GM19372 (cell line): Measurements from ENCODE around the gene TPCN1.

Experiments
- ATAC-seq: cut with Tn5 transposase; IDR thresholded peaks from one replicate; pipeline ENCODE4 v1.9.1; 2021; ENCODE audit warnings: mild to moderate bottlenecking, low read depth, moderate library complexity; ENCODE audit not compliant: unreplicated experiment

Gene TPCN1

DNA sequence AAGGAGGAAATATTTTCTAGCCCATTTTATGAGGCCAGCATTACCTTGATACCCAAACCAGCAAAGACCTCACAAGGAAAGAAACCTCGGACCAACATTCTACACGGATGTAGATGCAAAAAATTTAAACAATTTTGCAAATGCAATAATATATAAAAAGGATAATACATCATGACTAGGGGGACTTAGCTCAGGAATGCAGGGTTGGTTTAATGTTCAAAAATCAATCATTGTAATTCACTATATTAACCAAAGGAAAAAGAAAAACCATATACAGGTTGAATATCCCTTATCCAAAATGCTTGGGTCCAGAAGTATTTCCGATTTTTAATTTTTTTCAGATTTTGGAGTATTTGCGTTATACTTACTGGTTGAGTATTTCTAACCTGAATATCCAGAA is 33.0 kb downstream of the TPCN1 start:
- ATAC-seq = no peak

DNA sequence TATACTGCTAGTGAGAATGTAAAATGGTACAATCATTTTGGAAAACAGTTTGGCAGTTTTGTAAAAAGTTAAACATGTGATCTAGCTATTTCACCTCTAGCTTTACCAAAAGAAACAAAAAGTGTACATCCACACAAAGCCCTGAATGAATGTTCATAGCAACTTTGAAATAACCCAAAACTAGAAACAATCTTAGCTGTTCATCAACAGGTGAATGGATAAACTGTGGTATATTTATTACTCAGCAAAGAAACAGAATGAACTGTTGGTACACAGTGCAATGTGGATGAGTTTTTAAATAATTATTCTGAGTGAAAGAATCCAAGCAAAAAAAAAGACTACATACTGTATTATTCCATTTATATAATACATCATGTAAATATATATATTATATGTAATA is 36.3 kb downstream of the TPCN1 start:
- no peak for ATAC-seq

- no peak for ATAC-seq
Observed at GRCh38 chr12:113260127-113260526, 38.9 kb downstream of the TPCN1 start.

DNA sequence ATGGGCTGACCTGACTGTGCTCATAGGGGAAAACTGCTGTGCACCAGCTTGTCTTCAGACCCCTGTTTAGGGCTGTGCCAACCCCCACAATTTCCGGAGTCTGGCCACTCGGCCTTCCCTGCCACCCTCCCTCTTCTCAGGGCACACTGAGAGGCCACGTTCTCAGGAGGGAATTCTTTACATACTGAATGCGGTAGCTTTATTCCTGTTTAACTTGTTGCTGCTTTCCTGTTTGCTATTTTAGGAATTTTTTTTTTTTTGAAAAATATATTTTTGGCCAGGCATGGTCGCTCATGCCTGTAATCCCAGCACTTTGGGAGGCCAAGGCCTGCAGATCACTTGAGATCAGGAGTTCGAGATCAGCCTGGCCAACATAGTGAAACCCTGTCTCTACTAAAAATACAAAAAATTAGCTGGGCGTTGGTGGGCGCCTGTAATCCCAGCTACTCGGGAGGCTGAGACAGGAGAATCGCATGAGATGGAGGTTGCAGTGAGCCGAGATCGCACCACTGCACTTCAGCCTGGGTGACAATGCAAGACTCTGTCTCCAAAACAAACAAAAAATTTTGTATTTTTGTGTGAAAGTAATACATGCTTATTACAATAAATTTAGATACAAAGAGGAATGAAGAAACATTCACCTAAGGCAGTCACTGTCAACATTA is 39.5 kb downstream of the TPCN1 start:
- no peak for ATAC-seq

DNA sequence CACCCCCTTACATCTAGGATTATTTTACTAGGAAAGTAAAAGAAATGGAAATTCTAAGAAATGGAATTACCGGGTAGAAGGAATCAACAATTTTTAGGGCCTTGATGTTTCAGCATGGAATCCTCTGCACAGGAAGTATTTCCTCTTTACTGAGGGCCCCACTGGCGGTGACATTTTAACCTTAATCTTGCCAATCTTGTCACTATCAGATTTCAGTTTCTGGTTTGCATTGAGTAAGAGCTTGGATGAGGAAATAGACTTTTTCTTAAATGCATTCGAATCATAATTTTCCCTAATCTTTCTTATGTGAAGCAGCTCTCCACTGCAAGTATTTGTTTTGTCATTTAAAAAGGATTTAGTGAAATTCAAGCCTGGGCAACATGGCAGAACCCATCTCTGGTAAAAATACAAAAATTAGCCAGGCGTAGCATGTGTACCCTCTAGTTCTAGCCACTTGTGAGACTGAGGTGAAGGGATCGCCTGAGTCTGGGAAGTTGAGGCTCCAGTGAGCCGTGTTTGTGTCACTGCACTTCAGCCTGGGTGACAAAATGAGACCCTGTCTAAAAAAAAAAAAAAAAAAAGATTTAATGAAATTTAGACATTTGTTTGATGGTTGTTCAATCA is 40.7 kb downstream of the TPCN1 start:
- ATAC-seq = no peak

DNA sequence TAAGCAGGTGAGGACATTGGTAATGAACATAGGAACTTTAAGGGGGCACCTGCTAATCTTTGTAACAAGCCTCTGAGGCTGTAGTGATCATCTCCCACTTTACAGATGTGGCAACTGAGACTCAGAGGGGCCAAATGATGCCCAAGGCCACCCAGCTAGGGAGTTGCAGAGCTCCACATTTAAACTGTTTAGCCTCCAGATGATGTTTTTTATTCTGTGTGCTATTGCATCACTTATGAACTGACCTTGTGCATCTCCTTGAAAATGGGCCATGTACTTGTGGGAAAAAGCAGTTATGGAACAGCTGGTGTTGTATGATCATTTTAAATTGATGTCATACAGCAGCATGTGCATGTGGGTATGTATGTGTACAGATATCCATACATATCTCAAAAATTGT is 41.4 kb downstream of the TPCN1 start:
- no peak for ATAC-seq

GRCh38 chr12:113263431-113263963 is 42.2 kb downstream of the TPCN1 start:
- ATAC-seq = no peak

DNA sequence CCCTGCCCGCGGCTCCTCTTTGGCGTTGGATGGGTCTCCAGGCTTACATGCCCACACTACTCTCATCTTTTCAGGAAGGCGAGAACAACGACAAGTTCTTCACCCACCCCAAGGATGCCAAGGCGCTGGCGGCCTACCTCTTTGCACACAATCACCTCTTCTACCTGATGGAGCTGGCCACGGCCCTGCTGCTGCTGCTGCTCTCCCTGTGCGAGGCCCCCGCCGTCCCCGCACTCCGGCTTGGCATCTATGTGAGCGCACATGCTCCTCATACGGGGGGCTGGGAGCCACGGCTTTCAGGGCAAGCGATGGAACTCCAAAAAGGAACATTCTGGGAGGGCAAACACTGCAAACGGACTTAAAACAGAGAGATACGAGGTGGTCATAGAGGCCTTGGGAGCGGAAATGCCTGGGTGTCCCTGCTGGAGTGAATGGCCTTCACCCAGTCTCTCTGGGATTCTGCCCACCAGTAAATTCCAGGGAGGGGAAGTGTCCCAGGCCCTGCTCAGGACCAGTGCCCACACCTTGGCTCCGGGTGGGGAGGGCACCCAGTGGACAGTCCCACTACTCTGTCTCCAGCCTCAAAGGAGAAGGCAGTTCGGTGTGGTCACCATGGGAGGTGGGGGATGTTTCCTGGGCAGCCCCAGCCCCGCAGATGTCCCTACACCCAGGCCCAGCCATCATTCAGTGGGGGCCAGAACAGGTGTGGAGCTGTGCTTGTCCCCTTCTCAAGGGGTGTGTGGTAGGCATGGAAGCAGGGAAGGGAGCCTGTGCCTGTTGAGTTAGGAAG is 45.0 kb downstream of the TPCN1 start:
- no peak for ATAC-seq

GRCh38 chr12:113267621-113268020 is 46.4 kb downstream of the TPCN1 start:
- no peak for ATAC-seq

DNA sequence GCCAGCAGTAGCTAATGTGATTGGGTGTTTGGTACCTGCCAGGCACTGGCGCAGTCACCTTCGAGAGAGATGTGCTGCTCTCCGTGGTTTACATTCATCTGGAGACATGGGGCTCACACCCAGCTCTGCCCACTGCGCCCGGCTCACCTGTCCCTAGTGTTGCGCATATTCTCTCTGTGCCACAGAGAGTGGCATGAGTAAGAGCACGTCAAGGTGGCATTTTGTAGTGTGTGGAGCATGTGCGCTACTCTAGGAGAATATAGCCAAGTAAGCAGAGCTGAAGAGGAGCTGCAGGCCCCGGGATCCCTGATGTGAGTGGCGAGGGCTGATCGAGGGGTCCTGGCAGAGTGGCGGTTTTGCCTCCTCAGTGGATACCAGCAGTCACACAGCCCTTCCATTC is 46.9 kb downstream of the TPCN1 start:
- no peak for ATAC-seq

- ATAC-seq = no peak
Observed at GRCh38 chr12:113268621-113269020, 47.4 kb downstream of the TPCN1 start.

DNA sequence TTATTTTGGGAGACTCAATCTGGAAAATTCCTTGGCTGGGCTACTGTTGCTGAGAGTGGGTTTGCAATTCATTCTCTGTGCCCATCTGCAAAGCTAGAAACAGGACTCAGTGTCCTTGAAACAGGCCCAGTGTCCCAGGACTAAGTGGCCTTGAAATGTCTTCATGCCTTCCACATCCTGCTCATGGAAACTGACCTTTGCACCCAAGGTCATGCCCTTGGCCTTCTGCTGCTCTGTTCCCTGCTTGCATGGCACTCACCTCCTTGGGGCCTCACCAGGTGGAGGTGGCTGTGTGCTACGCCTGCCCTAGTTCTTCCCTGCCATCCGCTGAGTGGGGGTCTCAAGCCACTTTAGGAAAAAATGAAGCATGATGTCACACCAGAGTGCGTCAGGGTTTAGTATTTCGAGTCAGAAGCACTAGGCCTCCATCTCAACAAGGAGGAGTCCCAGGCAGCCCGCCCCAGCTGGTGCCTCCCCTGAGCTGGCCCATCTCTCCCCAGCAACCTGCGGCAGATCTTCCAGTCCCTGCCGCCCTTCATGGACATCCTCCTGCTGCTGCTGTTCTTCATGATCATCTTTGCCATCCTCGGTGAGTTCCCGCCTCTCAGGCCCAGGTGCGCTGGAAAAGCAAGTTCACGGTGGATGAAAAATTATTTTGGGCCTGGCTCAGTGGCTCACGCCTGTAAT is 48.1 kb downstream of the TPCN1 start:
- no peak for ATAC-seq

DNA sequence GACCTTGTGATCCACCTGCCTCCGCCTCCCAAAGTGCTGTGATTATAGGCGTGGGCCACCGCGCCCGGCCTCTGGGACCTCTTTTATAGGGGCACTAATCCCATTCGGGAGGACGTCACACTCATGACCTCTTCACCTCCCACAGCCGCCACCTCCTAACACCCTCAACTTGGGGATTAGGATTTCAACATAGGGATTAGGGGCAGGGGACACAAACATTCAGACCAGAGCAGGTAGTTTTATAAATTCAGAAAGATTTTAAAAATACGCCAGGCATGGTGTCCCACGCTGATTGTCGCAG is 49.4 kb downstream of the TPCN1 start:
- ATAC-seq = no peak

DNA sequence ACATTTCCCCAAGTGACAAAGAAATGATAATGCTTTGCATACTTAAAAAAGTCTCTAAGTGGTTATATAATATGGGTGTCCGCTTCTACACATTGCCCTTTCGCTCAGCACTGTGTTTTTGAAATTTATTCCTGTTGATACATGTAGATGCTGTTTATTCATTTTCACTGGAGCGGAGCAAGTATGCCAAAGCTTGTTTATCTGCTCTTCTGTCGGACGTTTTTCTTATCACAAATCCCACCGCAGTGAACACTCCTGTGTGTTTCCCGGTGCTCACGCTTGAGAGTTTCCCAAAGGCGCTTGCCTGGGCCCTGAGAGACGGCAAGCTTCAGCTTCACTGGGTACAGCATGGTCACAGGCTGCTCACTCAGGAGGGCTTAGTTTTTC is 50.2 kb downstream of the TPCN1 start:
- ATAC-seq = no peak

GRCh38 chr12:113271853-113272561 is 50.7 kb downstream of the TPCN1 start:
- no peak for ATAC-seq

- ATAC-seq = no peak
Observed at GRCh38 chr12:113273053-113273725, 51.9 kb downstream of the TPCN1 start.

DNA sequence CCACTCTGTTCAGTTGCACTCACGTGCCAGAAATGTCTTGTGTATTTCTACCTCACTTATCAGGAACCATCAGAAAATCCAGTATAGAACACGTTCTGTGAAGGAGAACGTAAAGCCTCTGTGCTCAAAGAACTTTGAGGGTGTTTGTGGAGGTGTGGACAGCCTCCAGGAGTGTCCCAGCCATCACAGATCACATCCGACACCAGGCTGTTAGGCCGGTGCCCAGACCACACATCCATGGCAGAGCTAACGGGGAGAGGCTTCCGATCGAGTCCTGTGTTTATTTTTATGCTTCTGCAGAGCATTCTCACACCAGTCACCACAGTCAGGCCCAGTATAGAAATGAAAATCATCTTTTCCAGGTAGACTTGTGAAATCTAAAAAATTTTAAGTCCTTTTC is 53.6 kb downstream of the TPCN1 start:
- no peak for ATAC-seq

DNA sequence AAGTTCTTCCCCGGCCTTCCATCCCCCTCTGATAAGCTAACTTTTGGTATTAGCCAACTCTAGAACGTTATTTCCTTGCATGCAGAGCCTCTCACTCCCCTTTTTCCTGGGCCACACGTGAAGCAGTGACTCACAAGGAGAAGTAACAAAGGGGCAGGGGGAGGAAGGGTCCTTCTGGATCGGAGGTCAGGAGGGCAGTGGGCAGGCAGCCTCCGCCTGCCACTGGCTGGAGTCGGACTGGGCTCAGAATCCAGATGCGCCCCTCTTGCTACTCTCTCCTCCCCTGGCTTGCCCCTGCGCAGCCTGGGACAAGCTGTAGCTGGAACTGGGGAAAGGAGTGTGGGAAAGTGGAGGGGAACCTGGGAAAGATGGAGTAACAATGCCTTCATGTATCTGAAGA is 55.0 kb downstream of the TPCN1 start:
- no peak for ATAC-seq

GRCh38 chr12:113276946-113277500 is 55.8 kb downstream of the TPCN1 start:
- no peak for ATAC-seq

DNA sequence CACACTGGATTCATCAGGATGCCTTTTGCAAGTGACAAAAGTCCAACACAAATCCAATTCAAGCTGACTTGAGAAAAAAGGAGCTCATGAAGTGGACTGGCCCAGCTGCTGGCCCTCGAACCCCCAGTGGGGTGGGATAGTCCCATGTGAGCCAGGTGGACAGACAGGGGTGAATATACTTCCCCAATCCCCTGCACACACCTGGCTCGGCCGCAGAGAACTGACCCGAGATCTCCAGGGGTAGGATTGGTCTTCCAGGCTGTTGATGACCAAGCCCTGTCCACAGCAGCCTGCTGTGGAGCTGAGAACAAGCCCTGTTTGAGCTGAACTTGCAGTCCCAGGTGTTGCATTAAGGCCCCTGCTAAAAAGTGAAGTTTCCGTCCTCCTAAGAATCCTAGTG is 56.2 kb downstream of the TPCN1 start:
- ATAC-seq = no peak
